GM23338 (cell line): Measurements from ENCODE around the gene TBC1D14.

Source experiments
- EZH2 ChIP-seq: fragments of 200-600 bp; sonication (generic); IDR thresholded peaks from one replicate; pipeline ENCODE4 v1.8.0; 2017; ENCODE audit warnings: antibody characterized with exemption, mild to moderate bottlenecking, low read depth; ENCODE audit not compliant: unreplicated experiment
- TF ChIP-seq, protein P1 (sequence below), 2 experiments: fragments of 200-600 bp in 1 of 2; sonication (generic) in 1 of 2; conservative IDR thresholded peaks; 2 replicates each; pipeline versions ENCODE4 v1.5.1 to v1.6.1; 2016 to 2017; ENCODE audit warnings: antibody characterized with exemption in 2 of 2, low read depth in 2 of 2, mild to moderate bottlenecking in 2 of 2, moderate library complexity in 1 of 2

DNA sequence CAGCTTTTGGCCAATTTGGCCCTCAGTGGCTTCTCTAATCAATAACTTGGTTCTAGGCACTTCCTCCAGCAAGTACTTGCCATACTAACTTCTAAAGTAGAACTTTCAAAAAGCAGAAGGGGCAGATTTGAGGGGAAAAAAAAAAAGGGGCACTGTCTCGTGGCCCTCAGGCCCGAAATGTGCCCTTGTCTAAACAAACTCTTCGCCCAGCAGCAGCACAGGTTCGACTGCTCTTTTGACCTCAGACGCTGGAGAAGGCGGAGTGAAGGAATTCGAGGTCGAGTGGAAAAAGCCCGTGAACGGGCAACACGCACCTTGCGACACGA is 157.5 kb downstream of the TBC1D14 start:
- TF ChIP-seq EZH2: no peak
- TF ChIP-seq, protein P1, sequence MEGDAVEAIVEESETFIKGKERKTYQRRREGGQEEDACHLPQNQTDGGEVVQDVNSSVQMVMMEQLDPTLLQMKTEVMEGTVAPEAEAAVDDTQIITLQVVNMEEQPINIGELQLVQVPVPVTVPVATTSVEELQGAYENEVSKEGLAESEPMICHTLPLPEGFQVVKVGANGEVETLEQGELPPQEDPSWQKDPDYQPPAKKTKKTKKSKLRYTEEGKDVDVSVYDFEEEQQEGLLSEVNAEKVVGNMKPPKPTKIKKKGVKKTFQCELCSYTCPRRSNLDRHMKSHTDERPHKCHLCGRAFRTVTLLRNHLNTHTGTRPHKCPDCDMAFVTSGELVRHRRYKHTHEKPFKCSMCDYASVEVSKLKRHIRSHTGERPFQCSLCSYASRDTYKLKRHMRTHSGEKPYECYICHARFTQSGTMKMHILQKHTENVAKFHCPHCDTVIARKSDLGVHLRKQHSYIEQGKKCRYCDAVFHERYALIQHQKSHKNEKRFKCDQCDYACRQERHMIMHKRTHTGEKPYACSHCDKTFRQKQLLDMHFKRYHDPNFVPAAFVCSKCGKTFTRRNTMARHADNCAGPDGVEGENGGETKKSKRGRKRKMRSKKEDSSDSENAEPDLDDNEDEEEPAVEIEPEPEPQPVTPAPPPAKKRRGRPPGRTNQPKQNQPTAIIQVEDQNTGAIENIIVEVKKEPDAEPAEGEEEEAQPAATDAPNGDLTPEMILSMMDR (conservative IDR thresholded peaks at IDR 0.05; ENCODE audit: low read depth in 2 of 2): no peak
